B cell (primary cell): ENCODE measurements around the gene NSFL1C.

Source experiments
- CTCF ChIP-seq: fragments of 200-600 bp; IDR thresholded peaks from one replicate; pipeline ENCODE4 v1.8.0; 2022; ENCODE audit warnings: antibody characterized with exemption, mild to moderate bottlenecking
- EZH2 ChIP-seq: IDR thresholded peaks from 2 replicates; pipeline ENCODE4 v1.6.1; 2012; ENCODE audit warnings: borderline replicate concordance, low read depth, mild to moderate bottlenecking, moderate library complexity, low read length; ENCODE audit not compliant: insufficient read depth, poor library complexity, severe bottlenecking

- no peak for TF ChIP-seq CTCF
- no peak for TF ChIP-seq EZH2
Measured at GRCh38 chr20:1415667-1416468, 50.8 kb downstream of the NSFL1C start.
